DOHH2 (cell line): ENCODE measurements around the gene TBC1D4.

Experiments
- CTCF ChIP-seq: fragments of 200-600 bp; sonication (generic); IDR thresholded peaks from one replicate; pipeline ENCODE4 v1.5.1; 2014; ENCODE audit warnings: antibody characterized with exemption, mild to moderate bottlenecking, low read depth, low read length; ENCODE audit not compliant: poor library complexity, severe bottlenecking
- EZH2phosphoT487 ChIP-seq: fragments of 200-600 bp; sonication (generic); IDR thresholded peaks from 2 replicates; pipeline ENCODE4 v1.6.1; 2017; ENCODE audit warnings: borderline replicate concordance, mild to moderate bottlenecking, antibody characterized with exemption, low read length, moderate library complexity, mixed read lengths

GRCh38 chr13:75489502-75490263, 7.7 kb upstream of the TBC1D4 start:
- TF ChIP-seq CTCF (no peak), EZH2phosphoT487 (no peak)
